Esophagus (tissue), 2 donors: Measurements from ENCODE around the gene TICAM1. TPM values are rescaled to one million over a fixed set of nuclear protein-coding genes. Genes with fewer than 3 reads are reported as not detected.
"Not testable (repeated sequence)": the region's sequence is repeated elsewhere in the genome, so short reads cannot be mapped to it uniquely, and the experiment has no call there.

Experiments used
- H3K27ac ChIP-seq, 2 donors: one replicate each; pipeline ENCODE4 v1.5.1; 2013; ENCODE audit warnings: low read depth in 2 of 2, mild to moderate bottlenecking in 2 of 2, inconsistent platforms in 1 of 2, low read length in 1 of 2, moderate library complexity in 1 of 2
- H3K27me3 ChIP-seq, 2 donors: one replicate each; pipeline ENCODE4 v1.6.1; 2013; ENCODE audit warnings: low read length in 2 of 2, control low read depth in 1 of 2, mild to moderate bottlenecking in 1 of 2; ENCODE audit not compliant: insufficient read depth in 2 of 2, control insufficient read depth in 1 of 2
- H3K36me3 ChIP-seq, 2 donors: one replicate each; pipeline ENCODE4 v1.6.1; 2013; ENCODE audit warnings: low read length in 1 of 2; ENCODE audit not compliant: control insufficient read depth in 2 of 2, insufficient read depth in 2 of 2
- H3K4me1 ChIP-seq, 2 donors: one replicate each; pipeline ENCODE4 v1.6.1; 2013; ENCODE audit warnings: low read length in 1 of 2; ENCODE audit not compliant: control insufficient read depth in 2 of 2, insufficient read depth in 2 of 2
- H3K4me3 ChIP-seq, 2 donors: one replicate each; pipeline ENCODE4 v1.5.1; 2013; ENCODE audit warnings: low read length in 2 of 2, mild to moderate bottlenecking in 2 of 2, low read depth in 1 of 2, moderate library complexity in 1 of 2
- H3K9me3 ChIP-seq, 2 donors: one replicate each; pipeline ENCODE4 v1.6.1; 2013; ENCODE audit warnings: mild to moderate bottlenecking in 2 of 2, low read depth in 1 of 2, low read length in 1 of 2, moderate library complexity in 1 of 2; ENCODE audit not compliant: control insufficient read depth in 2 of 2, insufficient read depth in 1 of 2
- WGBS, 2 donors: extraction: QIAGEN DNeasy Blood & Tissue Kit; methylation state at CpG; one replicate each; pipeline ENCODE4 v1.1.7; 2013; 5-methylcytosine and 5-hydroxymethylcytosine counted together
- polyA plus RNA-seq, 2 donors: library from polyadenylated mRNA; stranded (reverse); fragments of 200-250 nt; gene quantifications; one replicate each; pipeline ENCODE4 v1.2.3, GENCODE V29; 2013
- donor health status: healthy with polysubstance abuse.
- donor health status: Bipolar disorder and iron deficiency.

The TICAM1 gene
- polyA plus RNA-seq, 2 donors = 40.8 to 50.4 TPM

DNA sequence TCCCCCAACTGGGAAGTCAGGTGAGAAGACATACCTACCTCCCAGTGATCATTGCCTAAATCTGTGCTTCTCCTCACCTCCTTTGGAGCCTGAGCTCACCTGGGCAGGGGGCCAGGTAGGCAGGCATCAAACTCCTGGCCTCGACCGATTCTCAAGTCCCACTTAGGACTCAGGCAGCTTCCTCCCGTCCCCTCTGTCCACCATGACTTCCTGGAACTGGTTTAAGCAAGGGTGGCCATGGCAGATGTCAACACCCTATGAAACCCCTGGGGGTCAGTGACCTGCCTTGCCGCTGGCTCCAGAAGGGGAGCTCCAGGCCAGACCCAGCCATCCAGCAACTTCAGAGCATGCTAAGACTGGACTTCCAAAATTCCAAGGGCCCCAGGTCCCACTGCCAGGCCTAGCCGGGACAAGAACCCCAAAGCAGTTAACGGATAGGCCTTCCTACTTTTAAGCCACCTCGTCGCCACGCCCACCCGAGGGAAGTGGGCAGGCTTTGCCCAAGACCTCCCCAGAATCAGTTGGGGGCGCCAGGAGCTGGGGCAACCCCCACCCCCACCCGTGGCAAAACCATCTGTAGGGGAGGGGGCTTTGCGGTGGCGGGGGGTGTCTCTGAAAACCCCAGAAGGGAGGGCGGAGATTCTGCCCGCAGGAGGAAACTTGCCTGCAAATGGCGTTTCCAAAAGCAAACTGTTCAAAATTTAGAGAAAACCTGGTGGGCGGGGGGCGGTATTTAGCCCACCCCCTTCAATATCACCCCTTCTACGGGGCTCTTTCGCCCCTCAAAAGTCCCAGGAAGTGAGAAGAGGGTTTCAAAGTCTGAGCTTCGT is 35.3 kb upstream of the TICAM1 start:
- peaks cover 4 to 11% of the 10 kb centered on the region in 2 donors for H3K4me1 ChIP-seq
- H3K27me3 ChIP-seq = no peaks in the 10 kb centered on the region
- no peaks in the 10 kb centered on the region for H3K9me3 ChIP-seq
- peaks cover 0 to 8% of the 10 kb centered on the region in 2 donors for H3K36me3 ChIP-seq
- 2% methylated on average over 22 of the region's 22 CpGs for WGBS, 2 donors
- peak overlapping the region; percentile 48 to 95 for H3K4me3 ChIP-seq
- H3K27ac ChIP-seq = peak overlapping the region; percentile 93 to 97

DNA sequence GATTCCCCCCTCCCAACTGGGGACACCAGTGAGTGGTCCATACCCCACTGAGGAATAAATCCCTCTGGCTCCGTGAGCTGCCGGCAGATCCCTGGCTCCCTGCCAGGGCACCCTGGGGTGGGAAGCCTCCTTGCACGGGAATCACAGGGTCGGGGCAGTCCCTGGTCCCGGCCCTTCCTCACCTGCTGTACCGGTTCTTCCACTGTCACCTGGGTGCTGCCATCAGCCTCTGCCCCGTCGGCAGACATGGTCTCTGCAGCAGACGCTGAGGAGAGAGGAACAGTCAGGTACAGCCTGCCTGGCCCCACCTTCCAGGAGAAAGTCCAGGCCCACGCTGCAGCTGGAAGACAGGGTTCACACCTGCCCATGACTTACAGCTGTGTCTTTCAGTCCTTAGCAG is 29.6 kb upstream of the TICAM1 start:
- Histone ChIP-seq H3K27me3 (no peaks in the 10 kb centered on the region), H3K9me3 (no peaks in the 10 kb centered on the region), H3K27ac (peak overlapping the region; percentile 22 to 51), H3K36me3 (peaks cover 9 to 26% of the 10 kb centered on the region in 2 donors), H3K4me3 (no peak overlapping the region), H3K4me1 (peaks cover 3 to 6% of the 10 kb centered on the region in 2 donors)
- WGBS, 2 donors = 38 to 49% methylated on average over 9 to 10 of the region's 10 CpGs

DNA sequence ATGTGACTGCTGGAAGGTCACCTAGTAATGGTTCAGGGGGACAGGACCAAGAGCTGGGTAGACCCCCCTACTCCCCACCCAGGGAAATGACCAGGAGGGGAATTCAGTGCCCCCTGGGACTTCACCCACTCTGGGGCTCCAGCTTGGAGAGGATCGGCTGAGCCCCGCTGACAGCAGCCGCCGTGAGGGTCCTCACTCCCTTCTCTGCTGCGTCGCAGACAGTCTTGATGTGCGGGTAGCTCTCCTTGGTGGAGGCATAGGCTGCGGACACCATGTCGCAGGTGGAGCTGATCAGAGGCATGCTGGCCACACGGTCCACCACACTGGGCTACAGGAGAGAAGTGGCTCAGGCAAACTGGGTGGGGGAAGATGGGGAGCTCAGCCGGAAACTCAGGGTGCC is 28.2 kb upstream of the TICAM1 start:
- H3K4me3 ChIP-seq = no peak overlapping the region
- H3K4me1 ChIP-seq = peaks cover 2 to 5% of the 10 kb centered on the region in 2 donors
- WGBS, 2 donors = 95 to 96% methylated on average over 11 of the region's 11 CpGs
- H3K27ac ChIP-seq = no peak overlapping the region
- no peaks in the 10 kb centered on the region for H3K27me3 ChIP-seq
- peaks cover 12 to 29% of the 10 kb centered on the region in 2 donors for H3K36me3 ChIP-seq
- no peaks in the 10 kb centered on the region for H3K9me3 ChIP-seq

DNA sequence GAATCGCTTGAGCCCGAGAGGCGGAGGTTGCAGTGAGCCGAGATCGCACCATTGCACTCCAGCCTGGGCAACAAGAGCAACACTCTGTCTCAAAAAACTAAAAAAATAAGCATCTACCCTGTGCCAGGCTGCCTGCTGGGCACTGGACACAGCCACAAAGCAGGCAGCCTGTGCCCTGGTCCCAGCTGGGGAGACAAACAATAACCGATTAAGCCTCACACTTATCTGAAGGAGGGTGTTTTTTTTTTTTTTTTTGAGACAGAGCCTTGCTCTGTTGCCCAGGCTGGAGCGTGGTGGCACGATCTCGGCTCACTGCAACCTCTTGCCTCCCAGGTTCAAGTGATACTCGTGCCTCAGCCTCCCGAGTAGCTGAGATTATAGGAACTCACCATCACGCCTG is 25.0 kb upstream of the TICAM1 start:
- H3K36me3 ChIP-seq = peaks cover 12 to 31% of the 10 kb centered on the region in 2 donors
- not testable (repeated sequence) for H3K4me1 ChIP-seq, H3K27me3 ChIP-seq, H3K9me3 ChIP-seq, H3K4me3 ChIP-seq, H3K27ac ChIP-seq
- WGBS, 2 donors = 87 to 91% methylated on average over 12 of the region's 12 CpGs

DNA sequence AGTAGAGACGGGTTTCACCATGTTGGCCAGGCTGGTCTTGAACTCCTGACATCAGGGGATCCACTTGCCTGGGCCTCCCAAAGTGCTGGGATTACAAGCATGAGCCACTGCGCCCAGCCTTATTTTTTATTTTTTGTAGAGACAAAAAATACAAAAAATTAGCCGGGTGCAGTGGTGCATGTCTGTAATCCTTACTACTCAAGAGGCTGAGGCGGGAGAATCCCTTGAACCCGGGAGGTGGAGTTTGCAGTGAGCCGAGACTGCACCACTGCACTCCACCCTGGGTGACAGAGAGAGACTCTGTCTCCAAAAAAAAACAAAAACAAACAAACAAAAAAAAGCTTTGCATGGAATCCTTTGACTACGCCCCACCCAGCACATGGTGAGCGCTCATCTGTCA is 22.0 kb upstream of the TICAM1 start:
- not testable (repeated sequence) for H3K9me3 ChIP-seq, H3K4me3 ChIP-seq, H3K27me3 ChIP-seq, H3K27ac ChIP-seq, H3K4me1 ChIP-seq
- 86% methylated on average over 8 of the region's 8 CpGs for WGBS, 2 donors
- peaks cover 3 to 22% of the 10 kb centered on the region in 2 donors for H3K36me3 ChIP-seq

DNA sequence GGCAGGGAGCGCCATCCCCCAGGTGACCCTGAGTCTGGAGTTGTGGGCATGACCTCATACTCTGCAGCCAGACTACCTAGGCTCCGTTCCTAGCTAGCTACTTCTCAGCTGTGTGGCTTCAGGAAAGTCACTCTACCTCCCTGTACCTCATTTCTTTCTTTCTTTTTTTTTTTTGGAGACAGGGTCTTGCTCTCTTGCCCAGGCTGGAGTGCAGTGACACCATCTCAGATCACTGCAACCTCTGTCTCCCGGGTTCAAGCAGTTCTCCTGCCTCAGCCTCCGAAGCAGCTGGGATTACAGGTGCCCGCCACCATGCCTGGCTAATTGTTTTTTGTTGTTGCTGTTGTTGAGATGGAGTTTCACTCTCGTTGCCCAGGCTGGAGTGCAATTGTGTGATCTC is 21.0 kb upstream of the TICAM1 start:
- Histone ChIP-seq H3K4me1 (peaks cover 0 to 4% of the 10 kb centered on the region in 2 donors), H3K4me3 (no peak overlapping the region), H3K9me3 (no peaks in the 10 kb centered on the region), H3K27me3 (no peaks in the 10 kb centered on the region), H3K36me3 (peaks cover 5 to 28% of the 10 kb centered on the region in 2 donors), H3K27ac (no peak overlapping the region)
- 89 to 95% methylated on average over 6 of the region's 6 CpGs for WGBS, 2 donors

DNA sequence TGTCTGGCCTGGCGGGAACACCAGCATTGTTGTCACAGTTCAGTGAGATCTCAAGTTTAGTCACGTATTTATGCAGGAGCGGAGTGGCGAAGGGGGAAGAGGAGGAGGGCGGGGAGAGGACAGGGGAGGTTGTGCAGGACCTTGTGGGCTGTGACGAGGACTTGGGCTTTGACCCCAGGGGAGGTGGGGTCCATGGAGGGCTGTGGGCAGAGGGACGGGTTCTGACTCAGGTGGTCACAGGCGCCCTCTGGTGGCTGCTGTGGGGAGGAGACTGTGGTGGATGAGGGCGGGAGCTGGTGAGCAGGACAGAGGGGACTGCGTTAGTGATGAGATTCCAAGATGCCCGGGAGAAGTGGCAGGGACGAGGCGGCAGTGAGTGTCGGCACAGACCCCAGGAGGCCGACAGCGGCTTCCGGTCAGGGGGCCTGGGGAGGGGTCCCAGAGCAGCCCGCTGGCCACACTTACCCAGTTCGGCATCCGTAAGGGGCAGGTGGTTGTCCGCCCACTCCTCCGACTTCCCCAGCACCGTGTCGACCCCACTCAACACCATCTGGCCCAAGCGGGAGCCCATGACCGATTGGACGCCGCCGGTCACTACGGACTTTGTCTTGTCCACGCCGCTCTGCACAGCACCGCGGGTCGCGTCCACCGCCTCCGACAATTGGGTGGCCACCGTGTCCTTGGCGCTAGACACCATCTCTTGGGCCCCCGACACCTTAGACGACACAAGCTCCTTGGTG is 20.2 kb upstream of the TICAM1 start:
- H3K4me1 ChIP-seq = peaks cover 0 to 4% of the 10 kb centered on the region in 2 donors
- H3K27ac ChIP-seq = no peak overlapping the region
- no peak overlapping the region for H3K4me3 ChIP-seq
- H3K9me3 ChIP-seq = no peaks in the 10 kb centered on the region
- peaks cover 8 to 28% of the 10 kb centered on the region in 2 donors for H3K36me3 ChIP-seq
- no peaks in the 10 kb centered on the region for H3K27me3 ChIP-seq
- 78 to 81% methylated on average over 40 to 42 of the region's 42 CpGs for WGBS, 2 donors

DNA sequence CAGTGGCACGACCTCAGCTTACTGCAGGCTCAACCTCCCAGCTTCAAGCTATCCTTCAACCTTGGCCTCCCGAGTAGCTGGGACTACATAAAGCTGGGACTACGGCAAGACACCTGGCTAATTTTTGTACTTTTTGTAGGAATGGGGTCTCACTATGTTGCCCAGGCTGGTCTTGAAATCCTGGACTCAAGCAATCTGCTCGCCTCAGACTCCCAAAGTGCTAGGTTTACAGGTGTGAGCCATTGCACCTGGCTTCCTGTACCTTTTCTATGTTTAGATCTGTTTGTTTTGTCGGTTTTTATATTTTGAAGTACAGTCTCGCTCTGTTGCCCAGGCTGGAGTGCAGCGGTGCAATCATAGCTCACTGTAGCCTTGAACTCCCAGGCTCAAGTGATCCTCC is 17.5 kb upstream of the TICAM1 start:
- no peak overlapping the region for H3K27ac ChIP-seq
- no peak overlapping the region for H3K4me3 ChIP-seq
- peaks cover 0 to 4% of the 10 kb centered on the region in 2 donors for H3K4me1 ChIP-seq
- no peaks in the 10 kb centered on the region for H3K27me3 ChIP-seq
- H3K36me3 ChIP-seq = peaks cover 5 to 25% of the 10 kb centered on the region in 2 donors
- no peaks in the 10 kb centered on the region for H3K9me3 ChIP-seq
- WGBS, 2 donors = 93 to 94% methylated on average over 7 of the region's 7 CpGs

DNA sequence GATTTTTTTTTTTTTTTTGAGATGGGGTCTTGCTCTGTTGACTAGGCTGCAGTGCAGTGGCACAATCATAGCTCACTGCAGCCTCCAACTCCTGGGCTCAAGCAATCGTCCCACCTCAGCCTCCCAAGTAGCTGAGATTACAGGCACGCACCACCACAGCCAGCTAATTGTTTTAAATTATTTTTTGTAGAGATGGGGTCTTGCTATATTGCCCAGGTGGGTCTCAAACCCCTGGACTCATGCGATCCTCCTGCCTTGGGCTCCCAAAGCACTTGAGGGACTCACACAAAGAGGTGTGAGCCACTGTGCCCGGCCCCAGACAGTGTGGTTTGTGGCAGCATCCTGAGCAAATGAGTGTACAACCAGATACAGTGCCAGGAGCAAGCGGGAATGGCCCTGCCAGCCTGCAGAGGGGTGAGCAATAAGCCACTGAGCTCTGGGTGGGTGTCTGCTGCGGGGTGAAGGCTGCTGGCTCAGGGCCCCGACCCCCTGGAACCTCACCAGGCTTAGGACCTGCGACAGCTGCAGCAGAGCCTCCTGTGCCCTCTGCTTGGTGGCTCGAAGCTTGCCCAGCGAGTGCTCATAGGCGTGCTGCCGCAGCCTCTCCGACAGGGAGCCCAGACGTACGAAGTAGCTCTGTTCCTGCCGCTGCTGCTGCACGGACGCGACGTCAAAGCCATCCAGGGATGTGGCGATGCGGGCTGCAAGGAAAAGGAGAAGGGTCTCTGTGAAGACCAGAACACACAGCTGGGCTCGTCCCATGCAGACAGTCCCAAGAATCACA is 15.9 kb upstream of the TICAM1 start:
- Histone ChIP-seq H3K4me1 (peaks cover 0 to 4% of the 10 kb centered on the region in 2 donors), H3K27ac (no peak overlapping the region), H3K4me3 (no peak overlapping the region), H3K27me3 (no peaks in the 10 kb centered on the region), H3K36me3 (peaks cover 5 to 28% of the 10 kb centered on the region in 2 donors), H3K9me3 (no peaks in the 10 kb centered on the region)
- 95 to 96% methylated on average over 23 of the region's 23 CpGs for WGBS, 2 donors
